MCF 10A (cell line): ENCODE results near the gene RABGGTA. TPM values are rescaled to one million over a fixed set of nuclear protein-coding genes. Genes with fewer than 3 reads are reported as not detected.
A peak's percentile ranks its signal among the peaks of the same experiment; 100 is the strongest.

ENCODE experiments used
- BruUV-seq: library from RNA; stranded (reverse); fragments of 400-500 nt; replicated peaks from 2 replicates; lab custom pipeline; 2021; lab: Mats Ljungman, UMichigan
- CTCF ChIA-PET: fragments of 300-600 bp; sonication (Branson Sonifier 250); formaldehyde crosslinking; extraction: SDS; loops from one replicate; lab custom pipeline; 2021; ENCODE audit warnings: antibody characterized with exemption, inconsistent platforms; lab: Yijun Ruan, JAX
- POLR2A ChIA-PET: fragments of 300-600, 350-650 bp; sonication (Branson Sonifier 250); formaldehyde crosslinking; extraction: SDS; loops from one replicate; lab custom pipeline; 2020; ENCODE audit warnings: antibody characterized with exemption, inconsistent platforms; lab: Yijun Ruan, JAX
- DNase-seq: peaks from one replicate; pipeline ENCODE4 v3.0.0-alpha.2; 2018; ENCODE audit not compliant: unreplicated experiment
- H3K27ac Mint-ChIP-seq: one replicate; pipeline ENCODE4 v1.8.0; 2022; ENCODE audit warnings: mild to moderate bottlenecking, low read depth, mixed read lengths; ENCODE audit not compliant: unreplicated experiment
- H3K27me3 Mint-ChIP-seq: one replicate; pipeline ENCODE4 v1.8.0; 2022; ENCODE audit warnings: mixed read lengths; ENCODE audit not compliant: insufficient read depth, unreplicated experiment
- H3K36me3 Mint-ChIP-seq: one replicate; pipeline ENCODE4 v1.8.0; 2022; ENCODE audit warnings: mild to moderate bottlenecking, moderate library complexity, mixed read lengths; ENCODE audit not compliant: insufficient read depth, unreplicated experiment
- H3K4me1 Mint-ChIP-seq: one replicate; pipeline ENCODE4 v1.8.0; 2022; ENCODE audit warnings: mixed read lengths; ENCODE audit not compliant: insufficient read depth, unreplicated experiment
- H3K4me3 Mint-ChIP-seq: one replicate; pipeline ENCODE4 v1.8.0; 2022; ENCODE audit warnings: mild to moderate bottlenecking, moderate library complexity, mixed read lengths; ENCODE audit not compliant: unreplicated experiment
- H3K9me3 Mint-ChIP-seq: one replicate; pipeline ENCODE4 v1.8.0; 2022; ENCODE audit warnings: mixed read lengths; ENCODE audit not compliant: unreplicated experiment
- intact Hi-C: fragments of 100-400 bp; cut with micrococcal nuclease; formaldehyde crosslinking; loops from 2 replicates; pipeline ENCODE4 v1.14.1; 2022
- total RNA-seq: library from RNA; stranded (reverse); gene quantifications from 2 replicates; pipeline ENCODE4 v1.2.3, GENCODE V29; 2022
- TF ChIP-seq, protein P1 (sequence below): fragments of 200-600 bp; IDR thresholded peaks from one replicate; pipeline ENCODE4 v1.8.0; 2022; ENCODE audit warnings: antibody characterized with exemption, mild to moderate bottlenecking; ENCODE audit not compliant: unreplicated experiment

The RABGGTA gene
- total RNA-seq, 1 experiment from 2014 or later, result 75.0 TPM

DNA sequence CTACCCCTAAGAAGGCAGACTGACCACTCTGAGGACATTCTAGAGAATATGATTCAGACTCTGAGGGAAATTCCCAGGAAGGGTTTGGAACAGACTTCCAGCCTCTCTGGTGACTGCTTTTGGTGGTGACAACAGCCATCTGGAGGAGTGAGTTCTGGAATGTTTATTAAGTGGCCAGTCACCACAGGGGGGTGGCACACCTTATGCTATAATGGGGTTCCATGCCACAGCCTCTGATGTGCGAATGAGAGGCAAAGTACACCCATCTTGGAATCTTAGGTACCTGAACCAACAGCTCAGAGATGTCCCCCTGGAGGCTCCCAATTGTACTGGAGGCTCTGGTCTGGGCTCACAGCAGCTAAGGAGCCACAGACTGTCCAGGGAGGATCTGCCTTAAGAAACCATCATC, 19.5 kb downstream of the RABGGTA start:
- POLR2A ChIA-PET, result interaction anchor here (1.3 to 2.3 kb wide), 3 partner anchors 10 to 47 kb away, joined by 3 to 18 read pairs (median 5); partner anchors contain the start of gene TINF2
- no peaks in the 10 kb centered on the region for H3K9me3 Mint-ChIP-seq
- intact Hi-C loops, result no loop called here
- H3K4me1 Mint-ChIP-seq, result peaks cover 7% of the 10 kb centered on the region
- TF ChIP-seq, protein P1, sequence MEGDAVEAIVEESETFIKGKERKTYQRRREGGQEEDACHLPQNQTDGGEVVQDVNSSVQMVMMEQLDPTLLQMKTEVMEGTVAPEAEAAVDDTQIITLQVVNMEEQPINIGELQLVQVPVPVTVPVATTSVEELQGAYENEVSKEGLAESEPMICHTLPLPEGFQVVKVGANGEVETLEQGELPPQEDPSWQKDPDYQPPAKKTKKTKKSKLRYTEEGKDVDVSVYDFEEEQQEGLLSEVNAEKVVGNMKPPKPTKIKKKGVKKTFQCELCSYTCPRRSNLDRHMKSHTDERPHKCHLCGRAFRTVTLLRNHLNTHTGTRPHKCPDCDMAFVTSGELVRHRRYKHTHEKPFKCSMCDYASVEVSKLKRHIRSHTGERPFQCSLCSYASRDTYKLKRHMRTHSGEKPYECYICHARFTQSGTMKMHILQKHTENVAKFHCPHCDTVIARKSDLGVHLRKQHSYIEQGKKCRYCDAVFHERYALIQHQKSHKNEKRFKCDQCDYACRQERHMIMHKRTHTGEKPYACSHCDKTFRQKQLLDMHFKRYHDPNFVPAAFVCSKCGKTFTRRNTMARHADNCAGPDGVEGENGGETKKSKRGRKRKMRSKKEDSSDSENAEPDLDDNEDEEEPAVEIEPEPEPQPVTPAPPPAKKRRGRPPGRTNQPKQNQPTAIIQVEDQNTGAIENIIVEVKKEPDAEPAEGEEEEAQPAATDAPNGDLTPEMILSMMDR, result no peak
- no TSS peak for BruUV-seq
- no peak overlapping the region for H3K4me3 Mint-ChIP-seq
- H3K36me3 Mint-ChIP-seq, result peaks cover 20% of the 10 kb centered on the region
- H3K27me3 Mint-ChIP-seq, result no peaks in the 10 kb centered on the region
- CTCF ChIA-PET, result interaction anchor here (0.6 to 32.3 kb wide), 8 partner anchors 10 to 83 kb away, joined by 3 to 457 read pairs (median 12); partner anchors contain the start of genes ADCY4, CIDEB, RABGGTA and TINF2
- no peak overlapping the region for H3K27ac Mint-ChIP-seq
- DNase-seq, result no peak

DNA sequence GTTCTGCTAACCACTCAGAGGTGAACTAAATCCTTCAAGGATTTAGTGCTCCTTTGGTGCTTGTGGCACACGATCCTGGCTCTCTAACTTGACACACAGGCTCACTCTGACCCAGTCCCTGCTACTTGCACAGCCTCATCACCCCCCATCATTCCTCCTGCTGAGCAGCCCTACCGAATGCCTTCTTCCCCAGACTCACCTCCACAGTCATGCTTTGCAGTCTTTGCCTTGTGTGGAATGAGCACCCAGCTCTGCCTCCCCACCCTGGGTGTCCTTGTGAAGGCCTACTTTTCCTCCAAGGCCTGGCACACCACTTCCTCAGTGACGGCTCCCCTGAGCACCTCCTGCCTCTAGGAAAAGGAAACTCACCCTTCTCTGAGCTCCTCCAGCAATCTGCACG, 21.0 kb downstream of the RABGGTA start:
- POLR2A ChIA-PET, result interaction anchor here (0.9 to 2.3 kb wide), 4 partner anchors 8 to 48 kb away, joined by 3 to 18 read pairs (median 6); partner anchors contain the start of gene TINF2
- CTCF ChIA-PET, result interaction anchor here (0.6 to 32.3 kb wide), 6 partner anchors 8 to 186 kb away, joined by 3 to 457 read pairs (median 15); partner anchors contain the start of genes CIDEB and TINF2
- intact Hi-C loops, result no loop called here
- Mint-ChIP-seq H3K36me3 (peaks cover 11% of the 10 kb centered on the region), H3K9me3 (no peaks in the 10 kb centered on the region), H3K27me3 (no peaks in the 10 kb centered on the region), H3K27ac (peak overlapping the region; percentile 24), H3K4me1 (peaks cover 6% of the 10 kb centered on the region), H3K4me3 (no peak overlapping the region)
- BruUV-seq, result no TSS peak
- no peak for DNase-seq
- TF ChIP-seq, protein P1, result no peak

DNA sequence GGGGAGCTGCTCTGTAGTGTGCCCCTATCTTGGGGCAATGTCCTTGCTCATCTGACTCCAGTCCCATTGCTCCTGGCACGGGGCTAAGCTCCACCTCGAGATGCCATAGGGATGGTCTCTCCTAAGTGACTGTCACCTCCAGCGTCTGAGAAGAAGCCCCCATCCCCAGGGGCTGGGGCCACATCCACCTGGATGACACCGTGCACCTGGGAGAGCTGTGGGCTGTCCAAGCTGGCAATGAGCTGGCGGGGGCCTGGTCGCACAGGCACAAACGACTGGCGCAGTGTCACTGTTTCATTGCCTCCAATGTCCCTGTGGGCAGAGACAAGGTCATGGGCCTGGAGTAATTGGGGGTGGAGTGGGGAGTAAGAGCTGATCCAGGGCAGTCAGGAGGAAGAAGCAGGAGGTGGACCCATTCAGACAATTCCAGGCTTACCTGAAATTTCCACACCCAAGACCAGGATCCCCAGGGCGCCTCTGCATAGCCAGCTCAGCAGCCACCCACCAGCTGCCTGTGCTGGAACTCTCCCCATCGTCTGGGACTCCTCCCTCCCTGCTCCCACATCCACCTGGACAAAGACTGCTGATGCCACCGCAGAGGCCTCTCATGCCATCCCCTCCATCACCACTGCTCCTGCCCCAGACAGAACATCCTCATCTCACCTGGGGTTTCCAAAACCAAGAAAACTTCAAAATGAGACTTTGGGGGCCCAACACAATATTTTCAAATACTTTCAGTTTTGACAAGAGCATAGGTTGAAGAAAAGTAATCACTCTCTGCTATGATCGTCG, 22.0 kb downstream of the RABGGTA start:
- no peak overlapping the region for H3K4me3 Mint-ChIP-seq
- H3K27me3 Mint-ChIP-seq, result no peaks in the 10 kb centered on the region
- intact Hi-C loops, result no loop called here
- H3K27ac Mint-ChIP-seq, result no peak overlapping the region
- BruUV-seq, result no TSS peak
- peaks cover 18% of the 10 kb centered on the region for H3K36me3 Mint-ChIP-seq
- CTCF ChIA-PET, result interaction anchor here (1.3 to 17.7 kb wide), 3 partner anchors 17 to 59 kb away, joined by 9 to 457 read pairs (median 414); partner anchors contain the start of genes CIDEB, DHRS1, NOP9 and RABGGTA
- POLR2A ChIA-PET, result interaction anchor here (1.4 to 2.4 kb wide), 2 partner anchors 21 to 48 kb away, joined by 3 to 8 read pairs; partner anchors contain the start of gene RABGGTA
- H3K9me3 Mint-ChIP-seq, result no peaks in the 10 kb centered on the region
- peaks cover 6% of the 10 kb centered on the region for H3K4me1 Mint-ChIP-seq
- TF ChIP-seq, protein P1, result no peak
- no peak for DNase-seq

DNA sequence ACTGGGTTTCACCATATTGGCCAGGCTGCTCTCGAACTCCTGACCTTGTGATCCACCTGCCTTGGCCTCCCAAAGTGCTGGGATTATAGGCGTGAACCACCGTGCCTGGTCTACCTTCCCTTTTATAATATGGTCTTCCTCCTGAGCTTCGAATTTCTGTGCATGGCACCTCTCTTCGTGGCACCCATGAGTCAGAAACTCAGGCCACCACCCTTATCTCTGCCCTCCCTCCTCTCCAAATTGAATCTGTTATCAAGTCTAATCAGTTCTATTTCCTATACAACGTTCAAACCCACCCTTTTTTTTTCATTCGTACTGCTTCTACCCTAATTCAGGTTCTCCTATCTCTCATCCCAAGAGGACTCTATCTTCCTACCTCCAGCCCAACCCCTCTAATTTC, 24.0 kb downstream of the RABGGTA start:
- no peak overlapping the region for H3K4me3 Mint-ChIP-seq
- H3K9me3 Mint-ChIP-seq, result no peaks in the 10 kb centered on the region
- POLR2A ChIA-PET, result interaction anchor here (0.6 to 3.9 kb wide), 8 partner anchors 10 to 139 kb away, joined by 3 to 20 read pairs (median 4); partner anchors contain the start of genes DHRS1, NOP9 and RABGGTA
- peaks cover 12% of the 10 kb centered on the region for H3K4me1 Mint-ChIP-seq
- no peaks in the 10 kb centered on the region for H3K27me3 Mint-ChIP-seq
- CTCF ChIA-PET, result interaction anchor here (0.5 to 17.7 kb wide), 10 partner anchors 16 to 1399 kb away, joined by 3 to 457 read pairs (median 5); partner anchors contain the start of genes CIDEB, DHRS1, LTB4R2 and NOP9
- peaks cover 14% of the 10 kb centered on the region for H3K36me3 Mint-ChIP-seq
- BruUV-seq, result no TSS peak
- DNase-seq, result no peak
- intact Hi-C loops, result no loop called here
- H3K27ac Mint-ChIP-seq, result no peak overlapping the region
- TF ChIP-seq, protein P1, result no peak
